HG02981 (cell line): ENCODE data around the gene FARS2.
A peak's percentile ranks its signal among the peaks of the same experiment; 100 is the strongest.

Source experiments
- ATAC-seq: cut with Tn5 transposase; IDR thresholded peaks from one replicate; pipeline ENCODE4 v1.9.1; 2021; ENCODE audit warnings: mild to moderate bottlenecking, moderate library complexity; ENCODE audit not compliant: unreplicated experiment

The FARS2 gene

GRCh38 chr6:5248302-5249098 is 12.8 kb upstream of the FARS2 start:
- ATAC-seq: no peak

GRCh38 chr6:5249451-5250122 is 11.7 kb upstream of the FARS2 start:
- no peak for ATAC-seq

GRCh38 chr6:5250451-5250850 is 10.9 kb upstream of the FARS2 start:
- ATAC-seq: no peak

GRCh38 chr6:5250911-5251310 is 10.4 kb upstream of the FARS2 start:
- ATAC-seq: no peak

- ATAC-seq: no peak
These were observed 4.4 kb upstream of the FARS2 start for GRCh38 chr6:5256952-5257351.

GRCh38 chr6:5257400-5257799 is 3.9 kb upstream of the FARS2 start:
- no peak for ATAC-seq

GRCh38 chr6:5259428-5259827 is 1.9 kb upstream of the FARS2 start:
- no peak for ATAC-seq

GRCh38 chr6:5260111-5260620 is 1.1 kb upstream of the FARS2 start:
- ATAC-seq: peak; percentile 67

- ATAC-seq: no peak
These were observed 314 bp downstream of the FARS2 start for GRCh38 chr6:5261545-5262109.

- ATAC-seq: no peak
These were observed 5.1 kb downstream of the FARS2 start for GRCh38 chr6:5266423-5266822.

GRCh38 chr6:5270093-5270680 is 8.9 kb downstream of the FARS2 start:
- no peak for ATAC-seq

GRCh38 chr6:5271926-5272325 is 10.6 kb downstream of the FARS2 start:
- no peak for ATAC-seq

- ATAC-seq: no peak
These were observed 12.9 kb downstream of the FARS2 start for GRCh38 chr6:5274231-5274630.

- no peak for ATAC-seq
These were observed 14.2 kb downstream of the FARS2 start for GRCh38 chr6:5275497-5275896.

GRCh38 chr6:5276581-5276980 is 15.3 kb downstream of the FARS2 start:
- ATAC-seq: no peak

GRCh38 chr6:5277589-5277988 is 16.3 kb downstream of the FARS2 start:
- no peak for ATAC-seq

GRCh38 chr6:5278047-5278446 is 16.7 kb downstream of the FARS2 start:
- ATAC-seq: no peak

GRCh38 chr6:5278565-5279120 is 17.3 kb downstream of the FARS2 start:
- no peak for ATAC-seq

- ATAC-seq: no peak
These were observed 18.6 kb downstream of the FARS2 start for GRCh38 chr6:5279891-5280338.

- no peak for ATAC-seq
These were observed 19.6 kb downstream of the FARS2 start for GRCh38 chr6:5280920-5281319.

- no peak for ATAC-seq
These were observed 20.9 kb downstream of the FARS2 start for GRCh38 chr6:5282191-5282623.
